MM.1S (cell line): ENCODE results near the gene NCKAP5.

ENCODE experiments used
- EZH2 ChIP-seq: fragments of 300-600 bp; sonication (generic); optimal IDR thresholded peaks from 2 replicates; pipeline ENCODE3; 2017; ENCODE audit warnings: low read depth, mild to moderate bottlenecking, antibody characterized with exemption, low read length, mixed read lengths
- EZH2phosphoT487 ChIP-seq: fragments of 300-600 bp; sonication (generic); IDR thresholded peaks from 2 replicates; pipeline ENCODE4 v1.6.1; 2018; ENCODE audit warnings: antibody characterized with exemption, low read length
- TF ChIP-seq, protein P1 (sequence below): fragments of 300-600 bp; sonication (generic); IDR thresholded peaks from 2 replicates; pipeline ENCODE4 v1.5.1; 2016; ENCODE audit warnings: antibody characterized with exemption, low read length, mixed read lengths

- TF ChIP-seq, protein P1, sequence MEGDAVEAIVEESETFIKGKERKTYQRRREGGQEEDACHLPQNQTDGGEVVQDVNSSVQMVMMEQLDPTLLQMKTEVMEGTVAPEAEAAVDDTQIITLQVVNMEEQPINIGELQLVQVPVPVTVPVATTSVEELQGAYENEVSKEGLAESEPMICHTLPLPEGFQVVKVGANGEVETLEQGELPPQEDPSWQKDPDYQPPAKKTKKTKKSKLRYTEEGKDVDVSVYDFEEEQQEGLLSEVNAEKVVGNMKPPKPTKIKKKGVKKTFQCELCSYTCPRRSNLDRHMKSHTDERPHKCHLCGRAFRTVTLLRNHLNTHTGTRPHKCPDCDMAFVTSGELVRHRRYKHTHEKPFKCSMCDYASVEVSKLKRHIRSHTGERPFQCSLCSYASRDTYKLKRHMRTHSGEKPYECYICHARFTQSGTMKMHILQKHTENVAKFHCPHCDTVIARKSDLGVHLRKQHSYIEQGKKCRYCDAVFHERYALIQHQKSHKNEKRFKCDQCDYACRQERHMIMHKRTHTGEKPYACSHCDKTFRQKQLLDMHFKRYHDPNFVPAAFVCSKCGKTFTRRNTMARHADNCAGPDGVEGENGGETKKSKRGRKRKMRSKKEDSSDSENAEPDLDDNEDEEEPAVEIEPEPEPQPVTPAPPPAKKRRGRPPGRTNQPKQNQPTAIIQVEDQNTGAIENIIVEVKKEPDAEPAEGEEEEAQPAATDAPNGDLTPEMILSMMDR: no peak
- no peak for TF ChIP-seq EZH2phosphoT487
- TF ChIP-seq EZH2: no peak
Observed at GRCh38 chr2:132971310-132972061, 596.8 kb downstream of the NCKAP5 start.
